Esophagus squamous epithelium (tissue), 4 donors: ENCODE measurements around the gene PRPF38A.

Experiments used
- CTCF ChIP-seq, 6 experiments: fragments of 450-650 bp in 4 of 6; fragments of 200-600 bp in 2 of 6; sonication (generic) in 2 of 6; IDR thresholded peaks; one replicate each; pipeline ENCODE4 v1.5.1; 2016 to 2019; ENCODE audit warnings: antibody characterized with exemption in 6 of 6, mild to moderate bottlenecking in 4 of 6, moderate library complexity in 4 of 6
- POLR2A ChIP-seq, 4 donors: fragments of 450-650 bp; IDR thresholded peaks; one replicate each; pipeline ENCODE4 v1.6.1; 2017; ENCODE audit warnings: antibody characterized with exemption in 4 of 4, mild to moderate bottlenecking in 4 of 4, moderate library complexity in 3 of 4

GRCh38 chr1:52368383-52369172 lies 35.8 kb upstream of the PRPF38A start:
- TF ChIP-seq POLR2A (IDR thresholded peaks at IDR 0.05) (no peak), CTCF (IDR thresholded peaks at IDR 0.05) (no peak)
